ENCODE data around the gene PDZD8. TPM values are rescaled to one million over a fixed set of nuclear protein-coding genes. Genes with fewer than 3 reads are reported as not detected.
A peak's percentile ranks its signal among the peaks of the same experiment; 100 is the strongest.

Gene PDZD8
- polyA plus RNA-seq, 1 donor from 2014 or later, result 16.3 TPM

- Histone ChIP-seq H3K27ac (ENCODE audit: low read length) (no peak overlapping the region), H3K9me3 (ENCODE audit: low read length) (no peaks in the 10 kb centered on the region), H3K4me2 (ENCODE audit: low read length) (no peak overlapping the region)
Measured at GRCh38 chr10:117382861-117383260, 7.6 kb upstream of the PDZD8 start.

DNA sequence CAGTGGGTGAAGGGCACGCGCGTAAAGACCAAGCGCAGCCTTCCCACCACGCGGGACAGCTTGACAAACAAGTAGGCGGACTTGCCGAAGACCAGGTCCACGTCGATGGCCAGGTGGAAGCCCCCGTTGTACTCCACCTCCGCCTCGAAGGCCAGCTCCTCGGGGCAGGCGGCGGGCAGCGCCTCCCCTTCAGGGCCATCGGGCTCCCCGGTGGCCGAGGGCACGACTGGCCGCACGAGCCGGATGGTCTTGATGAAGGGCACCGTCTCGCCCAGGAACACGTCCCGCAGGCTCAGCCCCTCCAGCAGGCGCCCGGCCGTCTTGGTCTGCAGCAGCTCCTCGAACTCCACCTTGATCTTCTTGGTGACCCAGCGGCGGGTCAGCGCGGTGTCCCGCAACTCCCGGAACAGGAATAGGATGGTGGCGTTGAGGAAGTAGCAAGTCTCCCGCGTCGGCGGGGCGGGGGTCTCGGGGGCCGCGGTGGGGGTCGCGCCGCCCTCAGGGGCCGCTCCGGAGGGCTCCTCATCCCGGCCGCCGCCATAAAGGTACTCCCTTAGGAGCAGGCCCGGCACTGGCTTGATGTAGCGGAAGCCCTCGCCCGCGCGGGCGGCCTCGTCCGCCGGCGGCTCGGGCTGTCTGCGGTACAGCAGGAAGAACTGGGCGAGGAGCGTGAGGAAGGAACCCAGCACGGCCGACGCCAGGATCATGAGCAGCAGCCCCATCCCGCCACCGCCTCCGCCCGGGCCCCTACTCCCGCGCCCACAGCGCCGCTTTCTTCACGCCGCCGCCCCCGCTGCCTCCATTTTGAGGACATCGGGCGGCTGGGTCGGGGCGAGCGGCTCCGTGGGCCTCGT is 507 bp downstream of the PDZD8 start:
- no peaks in the 10 kb centered on the region for H3F3A ChIP-seq (ENCODE audit: insufficient read depth, low read length, poor library complexity, severe bottlenecking)
- no peaks in the 10 kb centered on the region for H3K36me3 ChIP-seq (ENCODE audit: insufficient read depth, low read length)
- H3K79me2 ChIP-seq (replicated peaks; ENCODE audit: insufficient read depth, low read length), result peaks cover 48% of the 10 kb centered on the region
- H3K4me3 ChIP-seq (ENCODE audit: low read length), result peak overlapping the region; percentile 95
- H3K9me3 ChIP-seq (ENCODE audit: low read length), result no peaks in the 10 kb centered on the region
- no peaks in the 10 kb centered on the region for H3K9me2 ChIP-seq (ENCODE audit: insufficient read depth, low read length)
- peak overlapping the region; percentile 83 for H3K27ac ChIP-seq (ENCODE audit: low read length)
- peak overlapping the region; percentile 89 for H3K9ac ChIP-seq (ENCODE audit: low read length)
- H2AFZ ChIP-seq (ENCODE audit: low read depth, low read length), result peak overlapping the region; percentile 62
- peak overlapping the region; percentile 52 for H3K4me2 ChIP-seq (ENCODE audit: low read length)
- no peaks in the 10 kb centered on the region for H3K27me3 ChIP-seq (ENCODE audit: insufficient read depth, low read depth, low read length)
- peaks cover 11% of the 10 kb centered on the region for H4K20me1 ChIP-seq (ENCODE audit: insufficient read depth)
- TF ChIP-seq POLR2AphosphoS5 (IDR thresholded peaks at IDR 0.05) (no peak), EZH2 (IDR thresholded peaks at IDR 0.05; ENCODE audit: borderline replicate concordance, insufficient read depth, low read length, poor library complexity, severe bottlenecking) (no peak), CTCF (IDR thresholded peaks at IDR 0.05; ENCODE audit: poor library complexity, severe bottlenecking) (no peak), MXI1 (conservative IDR thresholded peaks at IDR 0.05; ENCODE audit: poor library complexity, severe bottlenecking) (no peak), SMC3 (conservative IDR thresholded peaks at IDR 0.05; ENCODE audit: poor library complexity) (no peak), RAD21 (conservative IDR thresholded peaks at IDR 0.05) (no peak)
- TF ChIP-seq, protein P1, sequence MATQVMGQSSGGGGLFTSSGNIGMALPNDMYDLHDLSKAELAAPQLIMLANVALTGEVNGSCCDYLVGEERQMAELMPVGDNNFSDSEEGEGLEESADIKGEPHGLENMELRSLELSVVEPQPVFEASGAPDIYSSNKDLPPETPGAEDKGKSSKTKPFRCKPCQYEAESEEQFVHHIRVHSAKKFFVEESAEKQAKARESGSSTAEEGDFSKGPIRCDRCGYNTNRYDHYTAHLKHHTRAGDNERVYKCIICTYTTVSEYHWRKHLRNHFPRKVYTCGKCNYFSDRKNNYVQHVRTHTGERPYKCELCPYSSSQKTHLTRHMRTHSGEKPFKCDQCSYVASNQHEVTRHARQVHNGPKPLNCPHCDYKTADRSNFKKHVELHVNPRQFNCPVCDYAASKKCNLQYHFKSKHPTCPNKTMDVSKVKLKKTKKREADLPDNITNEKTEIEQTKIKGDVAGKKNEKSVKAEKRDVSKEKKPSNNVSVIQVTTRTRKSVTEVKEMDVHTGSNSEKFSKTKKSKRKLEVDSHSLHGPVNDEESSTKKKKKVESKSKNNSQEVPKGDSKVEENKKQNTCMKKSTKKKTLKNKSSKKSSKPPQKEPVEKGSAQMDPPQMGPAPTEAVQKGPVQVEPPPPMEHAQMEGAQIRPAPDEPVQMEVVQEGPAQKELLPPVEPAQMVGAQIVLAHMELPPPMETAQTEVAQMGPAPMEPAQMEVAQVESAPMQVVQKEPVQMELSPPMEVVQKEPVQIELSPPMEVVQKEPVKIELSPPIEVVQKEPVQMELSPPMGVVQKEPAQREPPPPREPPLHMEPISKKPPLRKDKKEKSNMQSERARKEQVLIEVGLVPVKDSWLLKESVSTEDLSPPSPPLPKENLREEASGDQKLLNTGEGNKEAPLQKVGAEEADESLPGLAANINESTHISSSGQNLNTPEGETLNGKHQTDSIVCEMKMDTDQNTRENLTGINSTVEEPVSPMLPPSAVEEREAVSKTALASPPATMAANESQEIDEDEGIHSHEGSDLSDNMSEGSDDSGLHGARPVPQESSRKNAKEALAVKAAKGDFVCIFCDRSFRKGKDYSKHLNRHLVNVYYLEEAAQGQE (IDR thresholded peaks at IDR 0.05; ENCODE audit: borderline replicate concordance), result no peak

More at GRCh38 chr10:117382861-117383260, 7.6 kb upstream of the PDZD8 start:
- H3K9me2 ChIP-seq (ENCODE audit: insufficient read depth, low read length), result no peaks in the 10 kb centered on the region
- H3K79me2 ChIP-seq (replicated peaks; ENCODE audit: insufficient read depth, low read length), result no peaks in the 10 kb centered on the region
- H2AFZ ChIP-seq (ENCODE audit: low read depth, low read length), result no peak overlapping the region
- H3K9ac ChIP-seq (ENCODE audit: low read length), result no peak overlapping the region
- no peak for TF ChIP-seq SMC3 (conservative IDR thresholded peaks at IDR 0.05; ENCODE audit: poor library complexity)
- no peak for TF ChIP-seq RAD21 (conservative IDR thresholded peaks at IDR 0.05)
- no peak for TF ChIP-seq TAF1 (IDR thresholded peaks at IDR 0.05; ENCODE audit: low read depth)
- no peak for TF ChIP-seq MXI1 (conservative IDR thresholded peaks at IDR 0.05; ENCODE audit: poor library complexity, severe bottlenecking)
- TF ChIP-seq, protein P1 (IDR thresholded peaks at IDR 0.05; ENCODE audit: borderline replicate concordance), result no peak
- no peak for TF ChIP-seq EP300 (conservative IDR thresholded peaks at IDR 0.05; ENCODE audit: poor library complexity, severe bottlenecking)
- no peak for TF ChIP-seq EZH2 (IDR thresholded peaks at IDR 0.05; ENCODE audit: borderline replicate concordance, insufficient read depth, low read length, poor library complexity, severe bottlenecking)
- TF ChIP-seq CTCF (IDR thresholded peaks at IDR 0.05; ENCODE audit: poor library complexity, severe bottlenecking), result no peak
- TF ChIP-seq POLR2AphosphoS5 (IDR thresholded peaks at IDR 0.05), result no peak
- no peak overlapping the region for H3K4me3 ChIP-seq (ENCODE audit: low read length)
- H3K27me3 ChIP-seq (ENCODE audit: insufficient read depth, low read depth, low read length), result no peaks in the 10 kb centered on the region
- no peaks in the 10 kb centered on the region for H3F3A ChIP-seq (ENCODE audit: insufficient read depth, low read length, poor library complexity, severe bottlenecking)
- no peaks in the 10 kb centered on the region for H3K36me3 ChIP-seq (ENCODE audit: insufficient read depth, low read length)
- H4K20me1 ChIP-seq (ENCODE audit: insufficient read depth), result no peaks in the 10 kb centered on the region
